Smooth muscle cell (in vitro differentiated cells): ENCODE results near the gene PPP2R5A. TPM values are rescaled to one million over a fixed set of nuclear protein-coding genes. Genes with fewer than 3 reads are reported as not detected.

Source experiments
- DNase-seq: peaks from one replicate; lab custom pipeline; 2025; ENCODE audit not compliant: unreplicated experiment; lab: John Stamatoyannopoulos, UW
- H2AFZ ChIP-seq: fragments of 200-600 bp; sonication (generic); 2 replicates; pipeline ENCODE4 v1.6.0; 2016; ENCODE audit warnings: antibody characterized with exemption, low read depth, mild to moderate bottlenecking
- H3F3A ChIP-seq: fragments of 200-600 bp; sonication (generic); 2 replicates; pipeline ENCODE4 v1.6.0; 2017; ENCODE audit warnings: antibody characterized with exemption, low read depth
- H3K27ac ChIP-seq: fragments of 200-600 bp; sonication (generic); 2 replicates; pipeline ENCODE4 v1.5.1; 2016; ENCODE audit warnings: low read depth, mild to moderate bottlenecking
- H3K27me3 ChIP-seq: fragments of 200-600 bp; sonication (generic); 2 replicates; pipeline ENCODE4 v1.6.1; 2016; ENCODE audit warnings: low read depth, mild to moderate bottlenecking
- H3K36me3 ChIP-seq: fragments of 200-600 bp; sonication (generic); 2 replicates; pipeline ENCODE4 v1.5.1; 2016; ENCODE audit warnings: low read depth
- H3K4me1 ChIP-seq: fragments of 200-600 bp; sonication (generic); 2 replicates; pipeline ENCODE4 v1.5.1; 2016; ENCODE audit warnings: low read depth
- H3K4me2 ChIP-seq: fragments of 200-600 bp; sonication (generic); 2 replicates; pipeline ENCODE4 v1.6.0; 2016; ENCODE audit warnings: mild to moderate bottlenecking
- H3K4me3 ChIP-seq: fragments of 200-600 bp; sonication (generic); 2 replicates; pipeline ENCODE4 v1.5.1; 2016; ENCODE audit warnings: mild to moderate bottlenecking
- H3K79me2 ChIP-seq: fragments of 200-600 bp; sonication (generic); 2 replicates; pipeline ENCODE4 v1.6.0; 2016; ENCODE audit warnings: low read depth, mild to moderate bottlenecking
- H3K9ac ChIP-seq: fragments of 200-600 bp; sonication (generic); 2 replicates; pipeline ENCODE4 v1.6.0; 2016; ENCODE audit warnings: low read depth
- H3K9me3 ChIP-seq: fragments of 200-600 bp; sonication (generic); replicated peaks from 2 replicates; pipeline ENCODE4 v1.5.1; 2016; ENCODE audit warnings: low read depth
- H4K20me1 ChIP-seq: fragments of 200-600 bp; sonication (generic); 2 replicates; pipeline ENCODE4 v1.6.0; 2016; ENCODE audit warnings: low read depth
- CTCF ChIP-seq: fragments of 200-600 bp; sonication (generic); IDR thresholded peaks from 2 replicates; pipeline ENCODE4 v1.5.1; 2017; ENCODE audit warnings: borderline replicate concordance, mild to moderate bottlenecking, antibody characterized with exemption; ENCODE audit not compliant: insufficient read depth, poor library complexity, severe bottlenecking
- WGBS: methylation state at CpG from one replicate; pipeline ENCODE4 v1.1.7; 2016; ENCODE audit warnings: low lambda C conversion rate; 5-methylcytosine and 5-hydroxymethylcytosine counted together
- polyA plus RNA-seq: library from polyadenylated mRNA; unstranded; fragments of >200 nt; fragmentation: Nextera tagmentation; extraction: Ambion mirVana; gene quantifications from 2 replicates; pipeline ENCODE4 v1.2.1, GENCODE V29; 2016
- total RNA-seq: library from RNA; depleted of rRNA; stranded (reverse); fragments of >200 nt; gene quantifications from 2 replicates; pipeline ENCODE4 v1.2.3, GENCODE V29; 2014

The PPP2R5A gene
- total and polyA plus RNA-seq, 2 experiments from 2014 or later: 12.3 to 17.6 TPM

GRCh38 chr1:212237651-212238050, 47.6 kb upstream of the PPP2R5A start:
- no peak overlapping the region for H3K9ac ChIP-seq
- no peak overlapping the region for H3K27ac ChIP-seq
- H2AFZ ChIP-seq: no peak overlapping the region
- TF ChIP-seq CTCF: no peak
- no peaks in the 10 kb centered on the region for H3K4me1 ChIP-seq
- H3K4me3 ChIP-seq: no peak overlapping the region
- DNase-seq: no peak
- H3K9me3 ChIP-seq: no peaks in the 10 kb centered on the region
- H3F3A ChIP-seq: no peaks in the 10 kb centered on the region
- no peaks in the 10 kb centered on the region for H3K27me3 ChIP-seq
- H3K36me3 ChIP-seq: no peaks in the 10 kb centered on the region
- H3K79me2 ChIP-seq: no peaks in the 10 kb centered on the region
- H3K4me2 ChIP-seq: no peak overlapping the region
- H4K20me1 ChIP-seq: no peaks in the 10 kb centered on the region

DNA sequence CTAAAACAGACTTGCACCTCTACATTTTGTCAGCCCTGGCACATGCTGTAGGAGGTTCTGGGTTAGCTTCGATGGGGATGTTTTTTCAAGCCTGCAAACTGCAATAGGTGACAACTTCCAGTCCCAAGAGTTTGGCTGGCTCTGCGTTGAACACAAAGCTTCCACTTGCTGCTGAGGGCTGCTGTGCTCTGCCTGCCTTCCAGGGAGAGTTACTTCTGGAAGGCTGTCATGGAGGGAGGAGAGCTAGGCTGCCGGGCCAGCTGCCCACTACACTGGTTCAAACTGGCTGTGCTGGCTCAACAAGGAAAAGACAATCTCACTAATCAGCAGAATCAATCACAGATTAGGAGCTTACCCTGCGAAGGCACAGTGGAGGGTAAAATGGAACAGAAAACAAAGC, 46.7 kb upstream of the PPP2R5A start:
- Histone ChIP-seq H4K20me1 (no peaks in the 10 kb centered on the region), H3K4me1 (no peaks in the 10 kb centered on the region), H3F3A (no peaks in the 10 kb centered on the region), H3K27ac (no peak overlapping the region), H3K27me3 (no peaks in the 10 kb centered on the region), H3K79me2 (no peaks in the 10 kb centered on the region), H3K9me3 (no peaks in the 10 kb centered on the region), H3K9ac (no peak overlapping the region), H2AFZ (no peak overlapping the region), H3K4me3 (no peak overlapping the region), H3K36me3 (no peaks in the 10 kb centered on the region), H3K4me2 (no peak overlapping the region)
- no peak for DNase-seq
- WGBS: 78% methylated on average over 4 of the region's 4 CpGs
- TF ChIP-seq CTCF: no peak

DNA sequence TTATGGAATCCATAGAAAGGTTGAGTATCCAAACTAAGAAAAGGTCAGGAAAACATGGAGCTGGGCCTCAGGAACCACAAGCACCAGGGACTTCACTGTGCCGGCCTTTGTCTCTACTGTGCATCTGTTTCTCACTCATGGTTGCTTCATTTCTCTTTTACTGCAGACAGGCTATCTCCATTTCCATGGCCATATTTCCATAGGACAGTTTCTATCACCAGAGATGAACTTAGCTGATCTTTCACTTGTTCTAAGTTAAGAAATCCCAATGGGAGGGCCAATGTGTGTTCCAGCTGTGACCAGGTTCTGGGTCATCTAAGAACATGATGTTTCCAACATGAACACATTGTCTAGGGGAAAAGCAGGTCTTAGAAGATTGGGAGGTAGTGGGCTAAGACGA, 43.7 kb upstream of the PPP2R5A start:
- Histone ChIP-seq H3K27me3 (no peaks in the 10 kb centered on the region), H3K4me2 (no peak overlapping the region), H3K27ac (no peak overlapping the region), H3K9ac (no peak overlapping the region), H3K36me3 (no peaks in the 10 kb centered on the region), H4K20me1 (no peaks in the 10 kb centered on the region), H3K79me2 (no peaks in the 10 kb centered on the region), H3F3A (no peaks in the 10 kb centered on the region), H3K4me3 (no peak overlapping the region), H3K9me3 (no peaks in the 10 kb centered on the region), H2AFZ (no peak overlapping the region), H3K4me1 (no peaks in the 10 kb centered on the region)
- no peak for DNase-seq
- WGBS: 87% methylated on average over 2 of the region's 2 CpGs
- no peak for TF ChIP-seq CTCF

GRCh38 chr1:212241957-212242287, 43.3 kb upstream of the PPP2R5A start:
- no peaks in the 10 kb centered on the region for H3K36me3 ChIP-seq
- DNase-seq: no peak
- no peak overlapping the region for H3K4me3 ChIP-seq
- no peaks in the 10 kb centered on the region for H3F3A ChIP-seq
- no peaks in the 10 kb centered on the region for H4K20me1 ChIP-seq
- H3K9me3 ChIP-seq: no peaks in the 10 kb centered on the region
- H2AFZ ChIP-seq: no peak overlapping the region
- 96% methylated on average over 4 of the region's 4 CpGs for WGBS
- H3K4me1 ChIP-seq: no peaks in the 10 kb centered on the region
- H3K4me2 ChIP-seq: no peak overlapping the region
- H3K9ac ChIP-seq: no peak overlapping the region
- no peak overlapping the region for H3K27ac ChIP-seq
- no peak for TF ChIP-seq CTCF
- no peaks in the 10 kb centered on the region for H3K79me2 ChIP-seq
- H3K27me3 ChIP-seq: no peaks in the 10 kb centered on the region
